HUDEP-2 (cell line): ENCODE data around the gene KRT71.

ENCODE experiments used
- DNase-seq, 76 experiments: peaks; one replicate each; lab custom pipeline; 2025; ENCODE audit not compliant: unreplicated experiment in 76 of 76; lab: John Stamatoyannopoulos, UW

KRT71 gene

GRCh38 chr12:52577316-52577715, 24.4 kb upstream of the KRT71 start:
- DNase-seq, result no peak

GRCh38 chr12:52575948-52576347, 23.0 kb upstream of the KRT71 start:
- DNase-seq, result no peak

GRCh38 chr12:52575256-52575655, 22.3 kb upstream of the KRT71 start:
- no peak for DNase-seq

- no peak for DNase-seq
Observed at GRCh38 chr12:52573743-52574142, 20.8 kb upstream of the KRT71 start, which contains the start of gene KRT74. Gene KRT74 (minus strand): TSS chr12:52573843. CDS start chr12:52573777, 66 bp downstream.

- DNase-seq, result no peak
Observed at GRCh38 chr12:52573306-52573705, 20.4 kb upstream of the KRT71 start.

- DNase-seq, result no peak
Observed at GRCh38 chr12:52570511-52570910, 17.6 kb upstream of the KRT71 start.

- no peak for DNase-seq
Observed at GRCh38 chr12:52568111-52568510, 15.2 kb upstream of the KRT71 start.

- DNase-seq, result peak in 3 of 76 experiments; percentile 23 to 36 (median 30)
Observed at GRCh38 chr12:52566847-52567291, 13.9 kb upstream of the KRT71 start.

GRCh38 chr12:52564582-52564981, 11.6 kb upstream of the KRT71 start:
- DNase-seq, result no peak

- peak in 1 of 76 experiments; percentile 6 for DNase-seq
Observed at GRCh38 chr12:52561880-52562449, 9.0 kb upstream of the KRT71 start.

GRCh38 chr12:52559979-52560378, 7.0 kb upstream of the KRT71 start:
- no peak for DNase-seq

- no peak for DNase-seq
Observed at GRCh38 chr12:52558781-52559445, 6.0 kb upstream of the KRT71 start.

- DNase-seq, result no peak
Observed at GRCh38 chr12:52557476-52557875, 4.5 kb upstream of the KRT71 start.

- no peak for DNase-seq
Observed at GRCh38 chr12:52555577-52555976, 2.6 kb upstream of the KRT71 start.

- DNase-seq, result no peak
Observed at GRCh38 chr12:52552055-52552454, 890 bp downstream of the KRT71 start.

- no peak for DNase-seq
Observed at GRCh38 chr12:52551216-52551865, 1.6 kb downstream of the KRT71 start.

- DNase-seq, result no peak
Observed at GRCh38 chr12:52546126-52546525, 6.8 kb downstream of the KRT71 start.

GRCh38 chr12:52543985-52544883, 8.7 kb downstream of the KRT71 start:
- no peak for DNase-seq

- DNase-seq, result no peak
Observed at GRCh38 chr12:52542785-52543318, 10.1 kb downstream of the KRT71 start.

GRCh38 chr12:52542157-52542556, 10.8 kb downstream of the KRT71 start:
- peak in 3 of 76 experiments; percentile 1 to 4 (median 3) for DNase-seq

- DNase-seq, result no peak
Observed at GRCh38 chr12:52541709-52542108, 11.2 kb downstream of the KRT71 start.
